Cardiac muscle cell (in vitro differentiated cells and primary cell): ENCODE data around the gene GOLGA1. TPM values are rescaled to one million over a fixed set of nuclear protein-coding genes. Genes with fewer than 3 reads are reported as not detected.

Experiments
- DNase-seq, 2 donors: peaks; one replicate each; pipeline versions ENCODE4 v3.0.0 to v3.0.0-alpha.2; 2010 to 2017; ENCODE audit warnings: low read depth in 1 of 2, low spot score in 1 of 2
- H3K27ac ChIP-seq: fragments of 200-600 bp; sonication (generic); 2 replicates; pipeline ENCODE4 v1.5.1; 2016
- H3K27me3 ChIP-seq: fragments of 200-600 bp; sonication (generic); 2 replicates; pipeline ENCODE4 v1.6.0; 2016; ENCODE audit warnings: control low read depth
- H3K36me3 ChIP-seq: fragments of 200-600 bp; sonication (generic); 2 replicates; pipeline ENCODE4 v1.5.1; 2016; ENCODE audit warnings: control low read depth
- H3K4me1 ChIP-seq: fragments of 200-600 bp; sonication (generic); 2 replicates; pipeline ENCODE4 v1.8.1; 2017; ENCODE audit warnings: low read depth, mild to moderate bottlenecking, mixed run types
- H3K4me3 ChIP-seq: fragments of 200-600 bp; sonication (generic); 2 replicates; pipeline ENCODE4 v1.5.1; 2016; ENCODE audit warnings: mild to moderate bottlenecking
- H3K9me3 ChIP-seq: fragments of 200-600 bp; sonication (generic); 2 replicates; pipeline ENCODE4 v1.5.1; 2017; ENCODE audit warnings: low read depth, mild to moderate bottlenecking, control low read depth
- polyA plus RNA-seq: library from polyadenylated mRNA; unstranded; fragments of >200 nt; fragmentation: Nextera tagmentation; extraction: Ambion mirVana; gene quantifications from 2 replicates; pipeline ENCODE4 v1.2.1, GENCODE V29; 2016
- total RNA-seq: library from RNA; depleted of rRNA; stranded (reverse); fragments of >200 nt; gene quantifications from 2 replicates; pipeline ENCODE4 v1.2.3, GENCODE V29; 2016
- TF ChIP-seq, protein P1 (sequence below): IDR thresholded peaks from 2 replicates; pipeline ENCODE4 v1.5.1; 2012; ENCODE audit warnings: low read depth, mild to moderate bottlenecking, low read length

The GOLGA1 gene
- total and polyA plus RNA-seq, 2 experiments from 2014 or later: 15.0 to 21.1 TPM

DNA sequence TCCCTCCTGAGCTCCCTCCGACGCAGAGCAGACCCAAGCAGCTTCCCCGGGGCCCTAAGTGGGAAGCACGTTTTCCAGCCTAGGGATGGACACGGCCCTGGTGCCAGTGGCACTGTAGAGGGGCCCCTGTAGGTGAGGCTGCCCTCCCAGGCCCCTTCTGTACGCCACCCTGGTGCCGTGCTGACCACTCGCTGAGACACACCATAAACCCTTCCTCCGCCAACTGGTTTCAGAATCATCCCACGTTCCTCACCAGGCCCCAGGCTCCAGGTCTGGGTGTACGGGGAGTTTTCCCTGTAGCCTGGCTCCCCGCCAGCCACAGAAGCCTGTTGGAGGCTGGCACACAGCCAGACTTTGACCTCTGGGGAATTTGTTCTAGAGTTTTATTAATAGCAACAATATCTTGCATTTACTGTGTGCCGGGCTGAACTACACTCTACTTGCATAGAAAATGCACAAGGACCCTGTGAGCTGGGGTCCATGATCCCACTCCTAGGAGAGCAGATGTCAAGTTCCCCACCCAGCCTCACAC is 105.8 kb downstream of the GOLGA1 start:
- H3K4me1 ChIP-seq: peaks cover 14% of the 10 kb centered on the region
- H3K4me3 ChIP-seq: no peak overlapping the region
- no peaks in the 10 kb centered on the region for H3K27me3 ChIP-seq
- no peaks in the 10 kb centered on the region for H3K9me3 ChIP-seq
- peak; percentile 92 to 96 for DNase-seq
- peak overlapping the region; percentile 98 for H3K27ac ChIP-seq
- TF ChIP-seq, protein P1, sequence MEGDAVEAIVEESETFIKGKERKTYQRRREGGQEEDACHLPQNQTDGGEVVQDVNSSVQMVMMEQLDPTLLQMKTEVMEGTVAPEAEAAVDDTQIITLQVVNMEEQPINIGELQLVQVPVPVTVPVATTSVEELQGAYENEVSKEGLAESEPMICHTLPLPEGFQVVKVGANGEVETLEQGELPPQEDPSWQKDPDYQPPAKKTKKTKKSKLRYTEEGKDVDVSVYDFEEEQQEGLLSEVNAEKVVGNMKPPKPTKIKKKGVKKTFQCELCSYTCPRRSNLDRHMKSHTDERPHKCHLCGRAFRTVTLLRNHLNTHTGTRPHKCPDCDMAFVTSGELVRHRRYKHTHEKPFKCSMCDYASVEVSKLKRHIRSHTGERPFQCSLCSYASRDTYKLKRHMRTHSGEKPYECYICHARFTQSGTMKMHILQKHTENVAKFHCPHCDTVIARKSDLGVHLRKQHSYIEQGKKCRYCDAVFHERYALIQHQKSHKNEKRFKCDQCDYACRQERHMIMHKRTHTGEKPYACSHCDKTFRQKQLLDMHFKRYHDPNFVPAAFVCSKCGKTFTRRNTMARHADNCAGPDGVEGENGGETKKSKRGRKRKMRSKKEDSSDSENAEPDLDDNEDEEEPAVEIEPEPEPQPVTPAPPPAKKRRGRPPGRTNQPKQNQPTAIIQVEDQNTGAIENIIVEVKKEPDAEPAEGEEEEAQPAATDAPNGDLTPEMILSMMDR: no peak
- no peaks in the 10 kb centered on the region for H3K36me3 ChIP-seq

DNA sequence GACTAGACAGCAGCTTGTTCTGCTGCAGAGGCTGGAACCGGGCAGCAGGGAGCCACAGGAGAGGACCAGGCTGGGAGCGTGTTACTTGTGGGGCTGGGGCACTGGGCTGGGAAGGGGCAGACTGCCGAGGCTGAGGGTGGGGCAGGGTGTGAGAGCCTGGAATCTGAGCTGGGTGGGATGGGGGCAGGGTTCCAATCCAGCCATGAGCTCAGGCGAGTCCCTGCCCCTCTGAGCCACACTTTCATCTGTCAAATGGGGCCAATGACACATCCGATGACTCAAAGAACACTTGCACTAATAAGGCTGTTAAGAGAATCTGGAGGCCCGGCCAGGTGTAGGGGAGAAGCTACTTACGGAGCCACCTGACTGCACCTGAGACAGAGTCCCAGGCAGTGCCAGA is 106.3 kb downstream of the GOLGA1 start:
- peaks cover 14% of the 10 kb centered on the region for H3K4me1 ChIP-seq
- TF ChIP-seq, protein P1: no peak
- H3K9me3 ChIP-seq: no peaks in the 10 kb centered on the region
- DNase-seq: no peak
- H3K27me3 ChIP-seq: no peaks in the 10 kb centered on the region
- no peaks in the 10 kb centered on the region for H3K36me3 ChIP-seq
- no peak overlapping the region for H3K4me3 ChIP-seq
- peak overlapping the region; percentile 98 for H3K27ac ChIP-seq

DNA sequence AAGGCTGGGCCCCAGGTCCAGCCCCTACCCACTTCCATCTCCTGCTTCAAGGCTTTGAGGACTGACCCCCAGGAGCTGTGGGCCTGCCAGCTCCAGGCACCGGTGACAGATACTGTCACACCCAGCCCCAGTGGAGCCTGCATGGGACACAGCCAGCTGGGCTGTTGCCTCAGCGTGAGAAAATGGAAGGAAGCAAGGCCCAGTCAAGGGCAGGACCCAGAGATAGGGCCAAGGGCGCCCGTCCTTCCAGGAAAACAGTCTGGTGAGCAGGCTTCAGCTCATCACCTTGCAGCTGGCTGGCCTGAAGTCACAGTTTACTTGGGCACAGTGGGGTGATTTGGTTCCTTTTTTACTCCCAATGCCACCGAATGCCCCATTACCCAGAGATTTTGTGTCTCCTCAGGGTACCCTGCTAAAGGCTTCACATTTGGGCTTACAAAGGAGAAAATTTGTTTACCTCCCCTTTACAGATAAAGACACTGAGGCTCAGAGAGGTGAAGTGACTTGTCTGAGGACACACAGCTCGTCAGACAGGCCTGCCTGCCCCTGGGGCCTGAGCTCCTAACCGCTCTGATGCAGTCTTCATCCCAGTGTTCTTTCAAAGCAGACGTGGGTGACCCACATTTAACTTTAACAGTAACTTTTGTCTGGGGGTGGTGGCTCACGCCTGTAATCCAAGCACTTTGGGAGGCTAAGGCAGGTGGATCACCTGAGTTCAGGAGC is 109.1 kb downstream of the GOLGA1 start:
- TF ChIP-seq, protein P1: no peak
- no peak for DNase-seq
- peaks cover 14% of the 10 kb centered on the region for H3K4me1 ChIP-seq
- H3K27ac ChIP-seq: peak overlapping the region; percentile 74
- H3K4me3 ChIP-seq: no peak overlapping the region
- no peaks in the 10 kb centered on the region for H3K27me3 ChIP-seq
- no peaks in the 10 kb centered on the region for H3K9me3 ChIP-seq
- no peaks in the 10 kb centered on the region for H3K36me3 ChIP-seq

DNA sequence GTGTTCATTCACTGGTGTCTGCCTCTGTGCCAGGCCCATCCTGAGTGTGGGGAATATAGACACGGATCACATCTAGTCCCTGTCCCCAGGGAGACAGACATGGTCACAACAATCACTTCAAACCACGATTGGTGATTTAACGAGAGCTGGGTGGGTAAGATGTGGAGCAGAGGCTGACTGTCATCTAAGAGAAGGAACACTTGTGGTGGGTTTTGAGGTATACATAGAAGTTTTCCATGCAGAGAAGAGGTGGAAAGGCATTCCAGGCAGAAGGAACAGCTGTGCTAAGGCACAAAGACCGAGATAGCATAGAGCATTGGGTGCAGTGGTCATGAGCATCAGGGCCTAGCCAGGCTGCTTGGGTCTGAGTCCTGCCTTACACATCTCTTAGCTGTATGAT is 110.3 kb downstream of the GOLGA1 start:
- Histone ChIP-seq H3K4me3 (no peak overlapping the region), H3K9me3 (no peaks in the 10 kb centered on the region), H3K27me3 (no peaks in the 10 kb centered on the region), H3K36me3 (no peaks in the 10 kb centered on the region), H3K27ac (no peak overlapping the region), H3K4me1 (peaks cover 11% of the 10 kb centered on the region)
- TF ChIP-seq, protein P1: no peak
- no peak for DNase-seq

GRCh38 chr9:124829334-124829669 is 111.6 kb downstream of the GOLGA1 start:
- Histone ChIP-seq H3K9me3 (no peaks in the 10 kb centered on the region), H3K4me1 (peaks cover 1% of the 10 kb centered on the region), H3K4me3 (no peak overlapping the region), H3K36me3 (no peaks in the 10 kb centered on the region), H3K27me3 (no peaks in the 10 kb centered on the region), H3K27ac (no peak overlapping the region)
- DNase-seq: no peak
- TF ChIP-seq, protein P1: no peak
